Large intestine (tissue), 3 donors: Measurements from ENCODE around the gene ZKSCAN1. TPM values are rescaled to one million over a fixed set of nuclear protein-coding genes. Genes with fewer than 3 reads are reported as not detected.
A peak's percentile ranks its signal among the peaks of the same experiment; 100 is the strongest.

Experiments used
- DNase-seq, 2 donors: peaks; one replicate each; pipeline versions ENCODE4 v3.0.0 to v3.0.0-alpha.2; 2013
- H3K27ac ChIP-seq: one replicate; pipeline ENCODE4 v1.5.1; 2013; ENCODE audit warnings: low read length
- H3K27me3 ChIP-seq: 2 replicates; pipeline ENCODE4 v1.6.1; 2013; ENCODE audit warnings: low read length; ENCODE audit not compliant: control insufficient read depth, insufficient read depth
- H3K36me3 ChIP-seq: 2 replicates; pipeline ENCODE4 v1.6.1; 2013; ENCODE audit warnings: low read length; ENCODE audit not compliant: control insufficient read depth, insufficient read depth
- H3K4me1 ChIP-seq: one replicate; pipeline ENCODE4 v1.6.1; 2013; ENCODE audit warnings: low read length; ENCODE audit not compliant: control insufficient read depth, insufficient read depth
- H3K4me3 ChIP-seq: one replicate; pipeline ENCODE4 v1.5.1; 2013; ENCODE audit warnings: low read length
- H3K9me3 ChIP-seq: one replicate; pipeline ENCODE4 v1.6.1; 2013; ENCODE audit warnings: mild to moderate bottlenecking, low read depth, low read length, moderate library complexity; ENCODE audit not compliant: control insufficient read depth
- WGBS: methylation state at CpG from one replicate; pipeline ENCODE4 v1.1.5; 2013; ENCODE audit warnings: low lambda C conversion rate; ENCODE audit not compliant: insufficient coverage; 5-methylcytosine and 5-hydroxymethylcytosine counted together
- polyA plus RNA-seq: library from polyadenylated mRNA; unstranded; fragments of 120-200 nt; gene quantifications from one replicate; pipeline ENCODE4 v1.2.1, GENCODE V29; 2013

The ZKSCAN1 gene
- polyA plus RNA-seq, 1 donor, result 45.6 TPM

GRCh38 chr7:100088621-100089457 lies 73.4 kb downstream of the ZKSCAN1 start, which contains the start of gene COPS6:
Gene COPS6 (plus strand): TSS chr7:100088969. CDS start chr7:100088991, 22 bp downstream.
- Histone ChIP-seq H3K4me3 (peak within 1 kb of the TSS; percentile 98), H3K27me3 (no peaks in the 10 kb centered on the region), H3K9me3 (no peaks in the 10 kb centered on the region), H3K27ac (peak within 1 kb of the TSS; percentile 68), H3K4me1 (peaks cover 15% of the 10 kb centered on the region), H3K36me3 (peaks cover 36% of the 10 kb centered on the region)
- peak; percentile 57 to 87 for DNase-seq
- no CpG with 5 or more reads among the region's 68 CpGs for WGBS

DNA sequence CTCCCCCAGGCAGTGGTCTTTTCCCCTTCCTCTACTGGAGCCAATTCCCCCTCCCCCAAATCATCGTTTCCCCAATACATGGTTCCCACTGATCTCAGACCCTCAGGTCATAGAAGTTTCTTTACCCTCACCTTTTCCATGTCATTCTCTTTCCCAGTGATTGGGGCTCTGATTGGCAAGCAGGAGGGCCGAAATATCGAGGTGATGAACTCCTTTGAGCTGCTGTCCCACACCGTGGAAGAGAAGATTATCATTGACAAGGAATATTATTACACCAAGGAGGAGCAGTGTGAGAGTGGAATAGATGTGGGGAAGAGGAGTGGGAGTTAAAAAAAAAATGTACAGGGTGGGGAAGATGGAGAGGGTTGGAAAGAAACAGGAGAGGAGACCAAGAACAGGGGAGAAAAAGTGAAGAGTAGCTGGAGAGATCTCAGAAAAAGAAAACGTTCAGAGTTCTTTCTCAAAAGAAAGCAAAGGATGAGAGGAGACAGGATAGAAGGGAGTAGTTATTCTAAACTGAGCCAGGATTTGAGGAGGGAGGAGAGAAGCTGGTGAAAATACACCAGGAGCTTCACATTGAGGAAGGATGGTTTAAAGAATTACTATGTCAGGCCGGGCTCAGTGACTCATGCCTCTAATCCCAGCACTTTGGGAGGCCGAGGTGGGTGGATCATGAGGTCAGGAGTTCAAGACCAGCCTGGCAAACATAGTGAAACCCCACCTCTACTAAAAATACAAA lies 74.2 kb downstream of the ZKSCAN1 start:
- WGBS, result 40% methylated on average over 2 of the region's 7 CpGs
- DNase-seq, result no peak
- H3K4me1 ChIP-seq, result peaks cover 15% of the 10 kb centered on the region

GRCh38 chr7:100090527-100091410 lies 75.4 kb downstream of the ZKSCAN1 start:
- H3K9me3 ChIP-seq, result no peaks in the 10 kb centered on the region
- no CpG with 5 or more reads among the region's 14 CpGs for WGBS
- H3K4me1 ChIP-seq, result peaks cover 15% of the 10 kb centered on the region
- no peak overlapping the region for H3K27ac ChIP-seq
- H3K27me3 ChIP-seq, result no peaks in the 10 kb centered on the region
- no peak for DNase-seq
- H3K36me3 ChIP-seq, result peaks cover 55% of the 10 kb centered on the region
- H3K4me3 ChIP-seq, result no peak overlapping the region

More for the DNA sequence above, 74.2 kb downstream of the ZKSCAN1 start:
- Histone ChIP-seq H3K4me3 (peak overlapping the region; percentile 98), H3K9me3 (no peaks in the 10 kb centered on the region), H3K27ac (no peak overlapping the region), H3K36me3 (peaks cover 44% of the 10 kb centered on the region), H3K27me3 (no peaks in the 10 kb centered on the region)

Other genes starting within 250 kb of the ZKSCAN1 start
- gene CYP3A4, start 231.4 kb upstream of the ZKSCAN1 start, polyA plus RNA-seq, result 14.3 TPM
- gene CYP3A43, start 187.6 kb upstream of the ZKSCAN1 start, polyA plus RNA-seq, result 0.16 TPM
- 0.13 TPM for gene OR2AE1, start 138.6 kb upstream of the ZKSCAN1 start, polyA plus RNA-seq
- gene TRIM4, start 96.1 kb upstream of the ZKSCAN1 start, polyA plus RNA-seq, result 33.2 TPM
- gene GJC3, start 86.0 kb upstream of the ZKSCAN1 start, polyA plus RNA-seq, result 0.54 TPM
- gene AZGP1, start 39.6 kb upstream of the ZKSCAN1 start, polyA plus RNA-seq, result 13.9 TPM
- gene ZSCAN21, start 34.2 kb downstream of the ZKSCAN1 start, polyA plus RNA-seq, result 13.6 TPM
- 50.4 TPM for gene ZNF3, start 66.1 kb downstream of the ZKSCAN1 start, polyA plus RNA-seq
- gene COPS6, start 73.4 kb downstream of the ZKSCAN1 start, polyA plus RNA-seq, result 94.0 TPM
- 93.8 TPM for gene MCM7, start 85.8 kb downstream of the ZKSCAN1 start, polyA plus RNA-seq
- 18.2 TPM for gene AP4M1, start 86.0 kb downstream of the ZKSCAN1 start, polyA plus RNA-seq
- 36.1 TPM for gene TAF6, start 103.8 kb downstream of the ZKSCAN1 start, polyA plus RNA-seq
- gene CNPY4, start 104.0 kb downstream of the ZKSCAN1 start, polyA plus RNA-seq, result 20.1 TPM
- 2.8 TPM for gene MBLAC1, start 111.4 kb downstream of the ZKSCAN1 start, polyA plus RNA-seq
- 133 TPM for gene LAMTOR4, start 133.3 kb downstream of the ZKSCAN1 start, polyA plus RNA-seq
- 23.8 TPM for gene TRAPPC14, start 143.1 kb downstream of the ZKSCAN1 start, polyA plus RNA-seq
- gene GAL3ST4, start 153.0 kb downstream of the ZKSCAN1 start, polyA plus RNA-seq, result 4.2 TPM
- 3.9 TPM for gene GPC2, start 161.8 kb downstream of the ZKSCAN1 start, polyA plus RNA-seq
- gene STAG3, start 162.3 kb downstream of the ZKSCAN1 start, polyA plus RNA-seq, result 15.6 TPM
- 1.5 TPM for gene PVRIG, start 204.4 kb downstream of the ZKSCAN1 start, polyA plus RNA-seq